ENCODE data around the gene TNRC6C. TPM values are rescaled to one million over a fixed set of nuclear protein-coding genes. Genes with fewer than 3 reads are reported as not detected.
A peak's percentile ranks its signal among the peaks of the same experiment; 100 is the strongest.

TNRC6C gene
- total and polyA plus RNA-seq, 10 donors, result 1.7 to 37.0 (median 18.3) TPM

GRCh38 chr17:78007647-78008046, 49.1 kb downstream of the TNRC6C start:
- intact Hi-C loops (cut with DNase I; ENCODE audit: low total_unique reads), result no loop called here
- 88 to 100% (median 93%) methylated on average over 2 of the region's 2 CpGs for WGBS, 5 donors
- Histone ChIP-seq H3K4me1 (peaks cover 0 to 16% (median 8%) of the 10 kb centered on the region in 6 donors), H3K36me3 (peaks cover 0 to 55% (median 7%) of the 10 kb centered on the region in 6 donors), H3K9me3 (no peaks in the 10 kb centered on the region), H3K4me3 (no peak overlapping the region), H3K27me3 (replicated peaks in 1 of 7) (no peaks in the 10 kb centered on the region), H3K27ac (no peak overlapping the region)
- TF ChIP-seq POLR2AphosphoS5 (IDR thresholded peaks at IDR 0.05) (no peak), CTCF (IDR thresholded peaks at IDR 0.05 in 8 of 11, conservative IDR thresholded peaks at IDR 0.05 in 3 of 11) (no peak), POLR2A (IDR thresholded peaks at IDR 0.05) (no peak)
- DNase-seq, result no peak

GRCh38 chr17:78010759-78011158, 52.3 kb downstream of the TNRC6C start:
- DNase-seq, result peak; percentile 76
- no peaks in the 10 kb centered on the region for H3K27me3 ChIP-seq (replicated peaks in 1 of 7)

GRCh38 chr17:78012428-78012827, 53.9 kb downstream of the TNRC6C start:
- Histone ChIP-seq H3K27ac (no peak overlapping the region), H3K27me3 (replicated peaks in 1 of 7) (no peaks in the 10 kb centered on the region), H3K36me3 (peaks cover 0 to 39% (median 11%) of the 10 kb centered on the region in 6 donors), H3K9me3 (no peaks in the 10 kb centered on the region), H3K4me1 (peaks cover 0 to 25% (median 8%) of the 10 kb centered on the region in 6 donors), H3K4me3 (no peak overlapping the region)
- intact Hi-C loops (cut with DNase I; ENCODE audit: low total_unique reads), result loop anchor here (2.0 kb wide), 1 partner anchor 240 kb away; no protein-coding TSS in a partner anchor
- TF ChIP-seq CTCF (IDR thresholded peaks at IDR 0.05 in 8 of 11, conservative IDR thresholded peaks at IDR 0.05 in 3 of 11) (no peak), POLR2A (IDR thresholded peaks at IDR 0.05) (no peak), POLR2AphosphoS5 (IDR thresholded peaks at IDR 0.05) (no peak)
- no peak for DNase-seq
- WGBS, 5 donors, result 95 to 100% (median 97%) methylated on average over 1 of the region's 1 CpG

More at GRCh38 chr17:78010759-78011158, 52.3 kb downstream of the TNRC6C start:
- Histone ChIP-seq H3K36me3 (peaks cover 0 to 43% (median 11%) of the 10 kb centered on the region in 6 donors), H3K4me1 (peaks cover 0 to 25% (median 8%) of the 10 kb centered on the region in 6 donors), H3K27ac (no peak overlapping the region), H3K9me3 (no peaks in the 10 kb centered on the region), H3K4me3 (no peak overlapping the region)
- intact Hi-C loops (cut with DNase I; ENCODE audit: low total_unique reads), result no loop called here
- 11 to 29% (median 22%) methylated on average over 7 of the region's 7 CpGs for WGBS, 5 donors
- TF ChIP-seq CTCF (IDR thresholded peaks at IDR 0.05 in 8 of 11, conservative IDR thresholded peaks at IDR 0.05 in 3 of 11), result peak in 1 of 11 experiments; percentile 15
- TF ChIP-seq POLR2AphosphoS5 (IDR thresholded peaks at IDR 0.05), result no peak

GRCh38 chr17:78013683-78014467, 55.4 kb downstream of the TNRC6C start:
- WGBS, 5 donors, result 37 to 53% (median 48%) methylated on average over 4 of the region's 4 CpGs
- Histone ChIP-seq H3K36me3 (peaks cover 0 to 32% (median 11%) of the 10 kb centered on the region in 6 donors), H3K27me3 (replicated peaks in 1 of 7) (no peaks in the 10 kb centered on the region), H3K4me3 (no peak overlapping the region), H3K4me1 (peaks cover 0 to 25% (median 8%) of the 10 kb centered on the region in 6 donors), H3K9me3 (no peaks in the 10 kb centered on the region), H3K27ac (no peak overlapping the region)
- TF ChIP-seq POLR2AphosphoS5 (IDR thresholded peaks at IDR 0.05), result no peak
- TF ChIP-seq CTCF (IDR thresholded peaks at IDR 0.05 in 8 of 11, conservative IDR thresholded peaks at IDR 0.05 in 3 of 11), result peak; percentile 42 to 82 (median 74)
- no peak for DNase-seq
- intact Hi-C loops (cut with DNase I; ENCODE audit: low total_unique reads), result loop anchor here (2.0 kb wide), 2 partner anchors 241 to 471 kb away; no protein-coding TSS in a partner anchor

Data from spleen (tissue), 11 donors.